Putamen (tissue), 1 donor: ENCODE results near the gene RASGRP3.

Experiments
- DNase-seq: peaks from one replicate; pipeline ENCODE4 v3.0.0-alpha.2; 2016; ENCODE audit warnings: low spot score

The RASGRP3 gene

DNA sequence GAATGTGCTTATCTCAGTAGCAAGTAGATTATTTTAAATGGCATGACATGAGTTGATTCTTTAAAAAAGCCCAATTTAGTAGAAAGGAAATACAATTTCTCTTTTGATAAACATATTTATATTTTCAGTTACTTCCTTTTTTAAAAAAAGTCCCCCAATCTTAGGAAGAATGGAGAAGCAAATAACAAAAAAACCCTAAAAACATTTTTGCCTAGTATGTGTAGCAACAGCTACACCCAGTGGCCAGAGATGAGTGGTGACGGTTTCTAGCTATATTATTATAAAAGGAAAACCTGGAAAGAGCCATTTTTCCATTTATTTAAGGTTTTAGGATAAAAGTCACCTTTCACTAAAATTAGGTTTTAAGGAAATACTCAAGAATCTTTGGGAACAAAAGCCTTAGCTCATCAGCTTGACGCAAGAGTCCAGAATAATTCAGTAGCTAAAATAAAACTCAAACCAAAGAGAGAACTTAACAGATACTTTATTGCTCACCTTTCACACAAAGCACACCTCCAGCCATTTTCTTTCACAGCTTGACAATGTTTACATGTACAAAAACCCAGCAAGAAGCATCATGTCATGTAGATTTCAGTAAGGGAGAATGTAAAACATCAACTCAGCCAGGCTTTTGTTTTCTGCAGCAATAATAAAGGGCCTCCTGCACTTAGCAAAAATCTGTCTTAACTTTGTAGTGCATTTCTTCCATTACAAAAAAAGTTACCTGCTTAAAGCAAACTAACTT lies 106.9 kb downstream of the RASGRP3 start:
- peak; percentile 61 for DNase-seq

DNA sequence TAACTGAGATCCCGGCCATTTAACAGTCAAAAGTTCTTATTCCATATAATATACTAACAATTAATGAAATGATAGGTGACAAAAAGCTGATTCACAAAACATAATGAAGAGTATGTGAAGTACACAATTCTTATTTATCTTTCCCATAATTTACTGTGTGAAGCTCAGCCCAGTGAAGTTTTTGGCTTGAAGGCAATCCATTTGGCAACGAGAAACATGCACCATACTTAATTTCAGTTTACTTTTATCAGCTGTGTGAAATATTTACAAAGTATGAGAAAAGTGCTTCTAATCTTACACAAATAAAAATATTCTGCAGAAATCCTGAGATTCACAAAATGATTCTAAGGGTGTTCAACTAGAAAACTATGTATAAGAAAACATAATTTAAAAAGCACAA lies 110.3 kb downstream of the RASGRP3 start:
- no peak for DNase-seq

DNA sequence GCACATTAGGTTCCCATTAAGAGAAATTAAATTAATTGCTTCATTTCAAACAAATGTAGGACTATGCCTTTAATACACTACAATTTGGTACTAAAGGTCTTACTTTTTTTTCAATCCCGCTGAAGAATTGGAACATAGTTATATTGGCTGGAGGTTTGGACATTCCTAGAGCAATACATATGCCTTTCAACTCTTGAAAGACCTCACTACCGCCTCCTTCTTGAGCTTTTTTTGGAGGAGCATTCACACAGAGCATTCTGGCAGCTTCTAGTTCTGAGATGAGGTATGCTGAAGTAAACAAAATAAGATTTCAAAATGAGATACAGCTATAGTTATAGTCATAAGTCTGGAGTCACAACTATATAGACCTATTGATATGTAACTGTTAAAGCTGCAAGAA lies 111.8 kb downstream of the RASGRP3 start:
- no peak for DNase-seq

DNA sequence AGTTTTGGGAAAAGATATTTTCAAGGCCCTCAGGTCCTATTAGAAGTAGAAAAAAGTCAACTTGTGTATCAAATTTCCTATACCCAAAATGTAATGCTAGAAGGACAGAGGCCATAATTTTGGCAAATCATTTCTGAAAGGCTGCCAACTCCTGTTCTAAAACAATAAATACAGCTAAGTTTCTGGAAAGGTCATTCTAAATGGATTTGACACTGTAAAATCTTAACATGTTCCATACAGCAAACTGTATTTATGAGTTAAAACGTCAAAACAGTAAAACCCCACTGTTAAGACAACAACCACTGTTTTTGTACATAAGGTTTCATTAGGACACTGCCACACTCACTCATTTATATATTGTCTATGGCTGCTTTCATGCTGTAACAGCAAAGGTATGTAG lies 113.0 kb downstream of the RASGRP3 start:
- DNase-seq = no peak

DNA sequence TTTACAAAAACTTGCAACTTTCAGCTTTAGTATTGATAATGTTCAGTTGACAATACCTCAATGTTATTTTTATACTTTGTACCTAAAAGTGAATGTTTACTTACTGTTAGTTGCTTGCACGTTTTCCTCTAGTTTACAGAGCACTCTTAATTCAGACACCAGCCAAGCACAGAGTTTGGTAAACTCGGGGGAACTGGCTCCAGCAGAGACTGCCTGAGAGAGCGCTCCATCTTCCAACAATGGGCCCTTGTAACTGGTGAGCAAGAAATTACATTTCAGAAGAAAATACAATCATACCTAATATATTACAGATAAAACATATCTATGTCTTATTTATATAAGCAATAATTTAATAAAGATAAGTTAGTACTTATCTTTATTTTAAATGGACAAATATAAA lies 118.9 kb downstream of the RASGRP3 start:
- no peak for DNase-seq

DNA sequence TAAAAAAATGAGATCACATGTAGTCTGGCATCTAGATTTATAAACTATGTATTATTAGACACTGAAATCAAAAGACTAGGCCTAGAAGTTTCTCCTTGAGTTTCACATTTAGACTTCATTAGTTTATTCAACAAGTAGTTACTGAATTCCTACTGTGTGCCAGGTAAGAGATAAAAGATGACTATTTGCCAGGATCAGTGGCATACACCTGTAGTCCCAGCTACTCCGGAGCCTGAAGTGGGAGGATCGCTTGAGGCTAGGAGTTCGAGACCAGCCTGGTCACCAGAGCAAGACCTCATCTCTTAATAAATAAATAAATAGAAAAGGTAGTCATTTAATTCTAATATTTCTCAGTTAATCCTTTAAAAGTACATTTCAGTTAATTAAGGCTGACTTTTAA lies 120.6 kb downstream of the RASGRP3 start:
- DNase-seq = no peak

DNA sequence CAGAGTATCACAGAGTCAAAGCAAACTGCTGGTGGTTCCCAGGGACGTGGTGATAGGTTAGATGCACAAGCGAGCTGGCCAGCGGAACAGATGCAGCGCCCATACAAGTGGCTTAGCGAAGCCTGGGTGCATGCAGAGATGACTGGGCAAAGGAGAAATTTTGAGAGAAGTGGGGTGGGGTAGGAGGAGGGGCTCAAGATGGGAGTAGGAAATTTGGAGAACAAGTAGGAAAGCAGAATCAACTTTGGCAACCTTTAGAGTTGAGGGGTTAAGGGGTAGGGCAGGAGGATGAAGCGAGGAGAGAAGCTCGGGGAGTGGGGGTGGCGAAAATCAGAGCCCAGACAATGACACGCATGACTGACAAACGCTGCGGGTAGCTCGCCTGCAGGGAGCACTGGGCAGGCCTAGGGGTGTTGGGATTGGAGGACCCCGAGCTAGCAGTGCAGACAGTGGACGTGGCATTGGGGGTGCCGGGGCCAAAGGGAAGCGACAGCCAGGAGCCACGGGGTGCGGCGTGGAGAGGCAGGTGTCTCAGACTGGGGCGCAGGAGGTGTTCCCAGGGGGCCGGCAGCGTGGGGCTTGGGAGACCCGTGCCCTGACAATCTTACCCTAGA lies 122.2 kb downstream of the RASGRP3 start:
- no peak for DNase-seq

DNA sequence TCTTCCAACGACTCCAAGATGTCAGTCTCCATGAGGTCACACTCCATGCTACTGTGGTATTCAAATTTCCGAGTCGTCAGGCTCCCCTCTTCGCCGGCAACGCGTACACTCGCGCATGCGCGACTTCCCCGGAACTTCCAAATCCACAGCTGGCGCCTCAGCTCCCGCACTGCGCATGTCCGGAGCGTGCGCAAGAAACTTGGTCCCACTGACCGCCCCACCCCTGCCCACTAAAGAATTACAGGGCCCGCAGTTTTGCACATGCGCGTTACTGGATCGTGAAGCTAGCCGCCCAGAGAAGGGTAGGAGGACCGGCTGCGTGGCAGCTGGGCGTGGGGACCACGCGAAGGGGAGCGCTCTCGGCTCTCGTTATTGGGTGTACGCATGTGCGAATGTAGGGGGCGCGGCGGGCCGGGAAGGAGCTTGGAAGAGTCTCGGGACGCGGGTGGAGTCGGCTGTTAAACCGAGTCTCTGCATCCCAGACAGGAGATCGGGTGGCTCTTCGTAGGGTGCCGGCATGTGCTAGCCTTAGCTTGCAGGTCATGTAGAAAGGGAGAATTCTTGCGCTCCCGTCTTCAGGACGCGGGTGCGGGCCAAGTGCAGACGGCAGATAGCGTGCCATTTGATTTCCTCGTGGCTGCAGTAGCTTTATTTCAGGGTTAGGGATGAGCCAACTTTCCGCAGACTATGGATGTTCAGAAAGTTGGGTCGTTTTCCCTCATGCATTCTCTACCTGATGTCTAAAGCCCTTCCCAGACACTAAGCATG lies 122.9 kb downstream of the RASGRP3 start, which contains the start of gene FAM98A:
Gene FAM98A (minus strand): TSS at position 125 of the 768 bp plus-strand sequence. CDS start 78 bp downstream, at position 47.
- DNase-seq = peak; percentile 99

DNA sequence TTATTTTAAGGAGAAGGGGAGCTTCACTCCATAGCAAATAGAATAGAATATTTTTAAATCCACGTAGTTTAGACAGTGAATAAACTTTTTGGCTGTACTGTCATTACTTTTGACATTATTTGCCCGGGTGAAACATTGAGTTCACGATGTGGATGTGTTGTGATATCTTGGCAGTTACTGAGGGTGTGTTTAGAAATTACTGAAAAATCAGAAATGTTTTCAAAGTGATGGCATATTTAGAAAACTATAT lies 123.4 kb downstream of the RASGRP3 start:
- no peak for DNase-seq

DNA sequence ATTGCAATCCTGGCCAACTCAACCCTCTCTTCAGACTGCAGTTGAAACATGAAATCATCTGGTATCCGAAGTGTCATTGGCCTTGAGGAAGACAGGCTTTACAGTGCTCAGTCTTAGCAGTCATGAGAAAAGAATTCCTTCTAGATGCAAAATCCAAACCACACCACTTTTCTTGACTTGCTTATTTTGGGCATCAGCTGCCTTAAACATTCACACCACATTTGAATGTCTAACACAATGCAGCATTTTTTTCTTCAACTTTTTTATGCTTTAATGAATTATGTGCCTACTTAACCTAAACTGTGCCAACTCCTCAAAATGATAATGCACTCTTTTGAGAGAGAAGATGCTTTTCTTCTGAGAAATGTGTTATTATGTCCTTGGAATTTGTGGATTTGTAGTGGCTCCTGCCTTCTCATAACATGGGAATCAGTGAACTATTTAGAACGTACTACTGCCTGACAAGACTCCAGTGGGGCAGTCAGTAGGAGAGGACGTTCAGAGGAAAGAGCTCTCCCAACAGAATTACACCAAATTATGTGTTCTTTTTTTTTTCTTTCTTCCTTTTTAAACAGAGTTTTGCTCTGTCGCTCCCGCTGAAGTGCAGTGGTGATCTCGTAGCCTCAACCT lies 125.9 kb downstream of the RASGRP3 start:
- DNase-seq = no peak

DNA sequence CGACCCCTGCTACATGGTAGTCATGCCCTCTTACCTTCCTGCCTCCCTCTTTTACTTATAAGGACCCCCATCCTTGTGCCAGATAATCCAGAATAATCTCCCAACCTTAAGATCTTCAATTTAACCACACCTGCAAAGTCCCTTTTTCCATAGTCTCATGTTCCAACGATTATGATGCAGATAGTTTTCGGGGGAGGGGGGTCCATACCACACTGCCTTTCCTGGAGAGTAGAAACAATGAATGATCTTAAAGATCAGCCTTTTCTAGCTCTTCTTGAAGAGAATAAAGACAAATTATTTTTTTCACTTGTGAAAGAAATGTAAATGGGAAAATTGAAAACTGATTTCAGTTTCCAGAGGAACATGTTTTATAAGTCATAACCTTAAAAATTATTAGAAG lies 127.0 kb downstream of the RASGRP3 start:
- no peak for DNase-seq

DNA sequence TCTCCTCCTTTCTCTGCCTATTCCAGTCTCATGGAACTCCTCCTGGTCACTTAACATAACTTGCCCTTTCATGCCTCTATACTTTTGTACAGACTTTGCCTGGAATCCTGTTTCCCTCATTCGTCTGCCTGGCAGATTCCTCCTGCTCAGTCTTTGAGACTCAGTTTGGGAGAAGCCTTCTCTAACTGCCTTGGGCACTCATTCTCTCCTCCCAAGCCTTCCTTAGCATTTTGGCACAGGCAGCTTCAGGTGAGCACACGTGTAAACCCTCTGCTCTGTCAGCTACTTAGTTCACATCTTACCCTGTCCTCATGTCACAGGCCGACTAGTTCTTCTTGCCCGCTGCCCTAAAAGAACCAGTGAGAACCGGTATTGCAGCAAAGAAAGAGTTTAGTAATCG lies 128.6 kb downstream of the RASGRP3 start:
- DNase-seq = no peak

DNA sequence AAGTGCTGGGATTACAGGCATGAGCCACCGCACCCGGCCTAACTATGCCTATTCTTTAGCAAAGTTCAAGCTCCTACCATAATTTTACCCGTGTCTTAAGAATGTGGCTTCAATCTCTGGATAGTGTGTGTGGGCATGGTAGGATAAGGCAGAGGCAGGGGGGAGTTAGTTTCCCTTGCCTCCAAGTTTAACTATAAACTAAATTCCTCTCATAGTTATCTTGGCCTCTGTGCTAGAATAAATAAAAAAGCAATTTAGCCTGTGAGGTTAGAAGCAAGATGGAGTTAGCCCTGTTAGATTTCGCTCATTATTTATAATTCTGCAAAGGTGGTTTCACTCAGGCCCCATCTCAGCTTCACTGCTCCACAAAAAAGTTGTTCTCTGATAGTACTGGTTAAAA lies 129.7 kb downstream of the RASGRP3 start:
- no peak for DNase-seq

DNA sequence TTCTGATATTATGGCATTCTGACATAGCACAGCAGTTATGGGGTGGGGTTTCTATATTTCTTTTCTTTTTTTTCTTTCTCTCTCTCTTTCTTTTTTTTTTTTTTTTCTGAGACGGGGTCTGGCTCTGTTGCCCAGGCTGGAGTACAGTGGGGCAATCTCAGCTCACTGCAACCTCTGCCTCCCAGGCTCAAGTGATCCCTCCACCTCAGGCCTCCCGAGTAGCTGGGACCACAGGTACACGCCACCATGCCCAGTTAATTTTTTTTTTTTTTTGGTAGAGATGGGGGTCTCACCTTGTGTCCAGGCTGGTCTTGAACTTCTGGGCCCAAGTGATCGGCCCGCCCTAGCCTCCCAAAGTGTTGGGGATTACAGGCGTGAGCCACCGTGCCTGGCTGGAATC lies 130.2 kb downstream of the RASGRP3 start:
- no peak for DNase-seq

DNA sequence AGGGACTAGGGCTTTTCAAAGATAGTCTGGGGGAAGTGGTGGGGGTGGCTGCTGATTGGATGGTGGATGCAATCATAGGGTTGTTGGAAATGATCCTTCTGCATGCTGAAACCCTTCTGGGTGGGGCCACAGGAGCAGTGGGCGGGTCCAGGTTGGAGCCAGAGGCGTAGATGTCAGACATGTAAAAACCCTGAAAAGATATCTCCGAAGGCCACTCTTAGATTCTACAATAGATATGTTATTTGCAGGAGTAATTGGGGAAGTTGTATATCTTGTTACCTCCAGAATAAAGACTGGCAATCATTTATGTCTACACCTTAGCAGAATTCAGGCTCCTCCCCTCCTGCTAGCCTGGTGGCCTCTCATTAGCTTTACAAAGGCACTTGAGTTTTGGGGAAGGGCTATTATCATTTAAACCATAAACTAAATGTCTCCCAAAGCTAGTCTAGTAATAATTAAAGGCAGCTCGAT lies 130.8 kb downstream of the RASGRP3 start:
- no peak for DNase-seq

DNA sequence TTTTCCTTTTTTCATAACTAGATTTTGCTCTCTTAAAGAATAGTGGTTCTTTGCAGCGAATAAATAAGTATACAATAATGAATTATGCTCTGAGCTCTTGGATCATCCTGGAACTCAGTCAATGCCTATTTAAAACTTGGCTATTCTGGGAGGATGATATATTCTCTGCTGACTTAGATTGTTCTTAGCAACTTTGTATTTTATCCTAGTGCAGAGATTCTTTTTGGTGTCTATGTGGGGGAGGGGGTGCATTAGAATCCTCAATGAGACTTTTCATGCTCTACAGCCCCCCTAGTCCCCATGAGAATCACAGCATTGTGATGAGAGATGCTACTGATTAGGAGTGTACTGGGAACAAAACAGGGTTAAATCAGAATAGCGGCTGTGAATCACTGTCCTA lies 131.5 kb downstream of the RASGRP3 start:
- peak; percentile 7 for DNase-seq

DNA sequence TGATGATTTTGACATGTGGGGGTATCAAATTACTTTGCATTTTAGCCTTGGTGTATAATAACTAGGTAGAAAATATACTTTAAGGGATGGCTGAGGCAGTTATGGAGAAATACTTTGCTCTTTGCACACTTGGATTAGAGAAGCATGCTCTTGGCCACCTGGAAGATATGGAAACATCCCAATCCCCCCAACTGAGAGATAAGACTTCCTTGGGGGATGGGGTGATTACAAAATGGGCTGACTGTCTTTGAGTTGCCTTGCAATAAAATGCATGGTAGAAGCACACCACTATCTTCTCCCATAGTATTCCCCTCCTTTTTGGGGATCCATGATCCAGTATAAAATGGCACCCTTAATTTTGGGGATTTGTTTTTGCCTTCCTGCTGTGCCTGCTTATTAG lies 137.7 kb downstream of the RASGRP3 start:
- DNase-seq = no peak
